HL-60 (cell line): ENCODE data around the gene CLPTM1L.

ENCODE experiments used
- DNase-seq, 2 experiments: peaks; one replicate each; pipeline ENCODE4 v3.0.0-alpha.2; 2010 to 2020; ENCODE audit warnings: low read depth in 1 of 2, low spot score in 1 of 2
- H3K27ac ChIP-seq: fragments of 250-450 bp; sonication (Bioruptor Pico); replicated peaks from 2 replicates; pipeline ENCODE4 v1.5.1; 2020; ENCODE audit warnings: mild to moderate bottlenecking, moderate library complexity
- H3K27me3 ChIP-seq: fragments of 250-450 bp; sonication (Bioruptor Pico); 2 replicates; pipeline ENCODE4 v1.5.1; 2021; ENCODE audit warnings: mild to moderate bottlenecking, moderate library complexity; ENCODE audit not compliant: insufficient read depth, poor library complexity, severe bottlenecking
- H3K4me3 ChIP-seq: replicated peaks from 2 replicates; pipeline ENCODE4 v1.5.1; 2011; ENCODE audit warnings: mild to moderate bottlenecking, control low read depth, low read length; ENCODE audit not compliant: insufficient read depth
- GABPA ChIP-seq: IDR thresholded peaks from 2 replicates; pipeline ENCODE4 v1.6.1; 2012; ENCODE audit warnings: low read depth
- POLR2AphosphoS5 ChIP-seq: IDR thresholded peaks from 2 replicates; pipeline ENCODE4 v1.6.1; 2012; ENCODE audit warnings: low read depth
- SPI1 ChIP-seq: IDR thresholded peaks from 2 replicates; pipeline ENCODE4 v1.6.1; 2012; ENCODE audit warnings: low read depth, mild to moderate bottlenecking, borderline replicate concordance
- TF ChIP-seq, protein P1 (sequence below): IDR thresholded peaks from one replicate; pipeline ENCODE4 v1.5.1; 2011; ENCODE audit warnings: low read length, control low read depth, inconsistent platforms; ENCODE audit not compliant: insufficient read depth
- TF ChIP-seq, protein P2 (sequence below): IDR thresholded peaks from 2 replicates; pipeline ENCODE4 v1.6.1; 2012; ENCODE audit warnings: low read depth; ENCODE audit not compliant: insufficient replicate concordance

Gene CLPTM1L

DNA sequence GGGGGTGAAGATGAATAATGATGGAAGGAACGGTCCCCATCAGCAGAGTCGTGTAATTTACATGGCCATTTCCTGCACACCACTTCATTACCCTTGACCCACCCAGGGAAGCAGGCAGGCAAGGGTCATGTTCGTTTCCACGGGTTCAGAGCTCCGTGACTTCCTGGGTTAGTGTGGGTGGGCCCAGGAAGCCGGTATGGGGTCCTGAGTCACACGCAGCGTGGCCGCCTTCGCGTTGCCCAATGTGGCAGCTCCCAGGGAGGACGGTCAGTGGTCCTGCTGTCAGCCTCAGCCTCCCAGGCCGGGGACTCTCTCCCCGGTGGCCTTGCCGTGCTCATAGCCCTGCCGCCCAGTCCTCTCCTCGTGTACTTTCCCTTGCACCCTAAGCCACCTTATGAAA is 44.9 kb downstream of the CLPTM1L start:
- TF ChIP-seq SPI1 (no peak), POLR2AphosphoS5 (no peak), GABPA (no peak)
- TF ChIP-seq, protein P1, sequence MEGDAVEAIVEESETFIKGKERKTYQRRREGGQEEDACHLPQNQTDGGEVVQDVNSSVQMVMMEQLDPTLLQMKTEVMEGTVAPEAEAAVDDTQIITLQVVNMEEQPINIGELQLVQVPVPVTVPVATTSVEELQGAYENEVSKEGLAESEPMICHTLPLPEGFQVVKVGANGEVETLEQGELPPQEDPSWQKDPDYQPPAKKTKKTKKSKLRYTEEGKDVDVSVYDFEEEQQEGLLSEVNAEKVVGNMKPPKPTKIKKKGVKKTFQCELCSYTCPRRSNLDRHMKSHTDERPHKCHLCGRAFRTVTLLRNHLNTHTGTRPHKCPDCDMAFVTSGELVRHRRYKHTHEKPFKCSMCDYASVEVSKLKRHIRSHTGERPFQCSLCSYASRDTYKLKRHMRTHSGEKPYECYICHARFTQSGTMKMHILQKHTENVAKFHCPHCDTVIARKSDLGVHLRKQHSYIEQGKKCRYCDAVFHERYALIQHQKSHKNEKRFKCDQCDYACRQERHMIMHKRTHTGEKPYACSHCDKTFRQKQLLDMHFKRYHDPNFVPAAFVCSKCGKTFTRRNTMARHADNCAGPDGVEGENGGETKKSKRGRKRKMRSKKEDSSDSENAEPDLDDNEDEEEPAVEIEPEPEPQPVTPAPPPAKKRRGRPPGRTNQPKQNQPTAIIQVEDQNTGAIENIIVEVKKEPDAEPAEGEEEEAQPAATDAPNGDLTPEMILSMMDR: no peak
- TF ChIP-seq, protein P2, sequence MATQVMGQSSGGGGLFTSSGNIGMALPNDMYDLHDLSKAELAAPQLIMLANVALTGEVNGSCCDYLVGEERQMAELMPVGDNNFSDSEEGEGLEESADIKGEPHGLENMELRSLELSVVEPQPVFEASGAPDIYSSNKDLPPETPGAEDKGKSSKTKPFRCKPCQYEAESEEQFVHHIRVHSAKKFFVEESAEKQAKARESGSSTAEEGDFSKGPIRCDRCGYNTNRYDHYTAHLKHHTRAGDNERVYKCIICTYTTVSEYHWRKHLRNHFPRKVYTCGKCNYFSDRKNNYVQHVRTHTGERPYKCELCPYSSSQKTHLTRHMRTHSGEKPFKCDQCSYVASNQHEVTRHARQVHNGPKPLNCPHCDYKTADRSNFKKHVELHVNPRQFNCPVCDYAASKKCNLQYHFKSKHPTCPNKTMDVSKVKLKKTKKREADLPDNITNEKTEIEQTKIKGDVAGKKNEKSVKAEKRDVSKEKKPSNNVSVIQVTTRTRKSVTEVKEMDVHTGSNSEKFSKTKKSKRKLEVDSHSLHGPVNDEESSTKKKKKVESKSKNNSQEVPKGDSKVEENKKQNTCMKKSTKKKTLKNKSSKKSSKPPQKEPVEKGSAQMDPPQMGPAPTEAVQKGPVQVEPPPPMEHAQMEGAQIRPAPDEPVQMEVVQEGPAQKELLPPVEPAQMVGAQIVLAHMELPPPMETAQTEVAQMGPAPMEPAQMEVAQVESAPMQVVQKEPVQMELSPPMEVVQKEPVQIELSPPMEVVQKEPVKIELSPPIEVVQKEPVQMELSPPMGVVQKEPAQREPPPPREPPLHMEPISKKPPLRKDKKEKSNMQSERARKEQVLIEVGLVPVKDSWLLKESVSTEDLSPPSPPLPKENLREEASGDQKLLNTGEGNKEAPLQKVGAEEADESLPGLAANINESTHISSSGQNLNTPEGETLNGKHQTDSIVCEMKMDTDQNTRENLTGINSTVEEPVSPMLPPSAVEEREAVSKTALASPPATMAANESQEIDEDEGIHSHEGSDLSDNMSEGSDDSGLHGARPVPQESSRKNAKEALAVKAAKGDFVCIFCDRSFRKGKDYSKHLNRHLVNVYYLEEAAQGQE: no peak
- no peak for DNase-seq
- H3K27me3 ChIP-seq: no peaks in the 10 kb centered on the region

DNA sequence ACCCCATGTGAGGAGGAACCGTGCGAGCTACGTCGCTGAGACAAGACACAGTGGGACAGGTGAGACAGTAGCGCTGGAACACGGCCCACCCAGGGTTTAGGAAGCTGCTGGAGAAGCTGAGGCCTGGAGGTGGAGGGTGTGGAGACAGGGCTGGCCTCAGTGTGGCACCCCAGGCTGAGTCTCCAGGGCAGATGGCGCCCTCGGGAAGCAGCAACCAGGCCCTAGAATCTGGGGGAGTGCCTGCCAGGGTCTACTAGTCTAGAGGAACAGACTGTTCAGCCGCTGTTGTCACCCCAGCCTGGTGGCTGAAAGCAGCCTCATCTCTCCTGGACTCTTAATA is 45.4 kb downstream of the CLPTM1L start:
- H3K4me3 ChIP-seq: no peak overlapping the region
- H3K27me3 ChIP-seq: peaks cover under 1% of the 10 kb centered on the region
- H3K27ac ChIP-seq: no peak overlapping the region
- TF ChIP-seq, protein P1: no peak
- TF ChIP-seq SPI1: no peak
- no peak for TF ChIP-seq POLR2AphosphoS5
- no peak for TF ChIP-seq GABPA
- TF ChIP-seq, protein P2: no peak
- no peak for DNase-seq

More for the DNA sequence above, 44.9 kb downstream of the CLPTM1L start:
- no peak overlapping the region for H3K27ac ChIP-seq
- H3K4me3 ChIP-seq: no peak overlapping the region

DNA sequence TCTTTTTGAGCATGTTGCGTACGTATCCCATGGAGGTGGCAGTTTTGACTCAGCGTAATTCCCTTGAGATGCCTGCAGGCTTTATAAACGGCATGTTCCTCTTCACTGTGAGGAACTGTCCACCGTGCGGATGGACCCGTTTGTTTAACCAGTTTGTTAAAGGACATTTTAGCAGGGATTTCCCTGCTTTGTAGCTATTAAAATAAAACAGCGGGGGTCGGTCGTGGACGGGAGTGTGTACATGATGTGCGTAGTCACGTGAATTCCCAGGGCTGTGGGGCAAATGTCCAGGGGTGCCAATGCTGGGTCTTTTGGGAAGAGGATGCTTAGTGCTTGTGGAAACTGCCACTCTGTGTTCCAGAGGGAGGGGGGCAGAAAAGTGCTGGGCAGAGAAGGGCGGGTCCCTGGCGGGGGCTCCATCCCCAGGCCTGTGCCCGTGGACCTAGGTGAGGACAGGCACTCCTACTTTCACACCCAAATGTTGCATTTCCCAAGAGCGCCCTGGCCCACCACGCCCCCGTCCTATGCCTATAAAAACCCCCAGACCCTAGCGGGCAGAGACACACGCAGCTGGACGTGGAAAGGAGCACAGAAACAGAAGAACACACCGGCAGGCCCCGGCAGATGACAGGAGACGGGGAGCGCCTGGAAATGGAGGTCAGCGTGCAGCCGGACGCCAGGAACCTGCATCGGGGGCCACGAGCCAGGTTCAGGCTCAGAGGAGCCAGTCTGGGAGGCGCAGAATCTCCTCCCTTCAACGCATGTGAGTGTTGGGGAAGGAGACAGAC is 46.0 kb downstream of the CLPTM1L start:
- Histone ChIP-seq H3K4me3 (no peak overlapping the region), H3K27me3 (peaks cover 6% of the 10 kb centered on the region), H3K27ac (no peak overlapping the region)
- TF ChIP-seq, protein P2: no peak
- TF ChIP-seq, protein P1: no peak
- TF ChIP-seq POLR2AphosphoS5: no peak
- TF ChIP-seq GABPA: no peak
- no peak for TF ChIP-seq SPI1
- DNase-seq: no peak
